A673 (cell line): ENCODE measurements around the gene NBAS.

Source experiments
- CTCF ChIP-seq: fragments of 300-800, 200-600 bp; sonication (generic); conservative IDR thresholded peaks from 2 replicates; pipeline ENCODE4 v1.5.1; 2017; ENCODE audit warnings: low read depth, mild to moderate bottlenecking, antibody characterized with exemption, low read length, moderate library complexity, mixed read lengths
- EZH2 ChIP-seq: fragments of 200-600 bp; sonication (generic); IDR thresholded peaks from 2 replicates; pipeline ENCODE4 v1.6.1; 2017; ENCODE audit warnings: borderline replicate concordance, low read depth, mild to moderate bottlenecking, mixed read lengths, antibody characterized with exemption, low read length; ENCODE audit not compliant: poor library complexity, severe bottlenecking

- TF ChIP-seq EZH2 (no peak), CTCF (no peak)
Observed at GRCh38 chr2:15364561-15364960, 196.6 kb downstream of the NBAS start.
